HG03097 (cell line): ENCODE measurements around the gene NUP62.
"Not testable (repeated sequence)": the region's sequence is repeated elsewhere in the genome, so short reads cannot be mapped to it uniquely, and the experiment has no call there.

Source experiments
- ATAC-seq: cut with Tn5 transposase; IDR thresholded peaks from one replicate; pipeline ENCODE4 v1.9.1; 2021; ENCODE audit not compliant: unreplicated experiment, low FRiP score

The NUP62 gene, protein sequence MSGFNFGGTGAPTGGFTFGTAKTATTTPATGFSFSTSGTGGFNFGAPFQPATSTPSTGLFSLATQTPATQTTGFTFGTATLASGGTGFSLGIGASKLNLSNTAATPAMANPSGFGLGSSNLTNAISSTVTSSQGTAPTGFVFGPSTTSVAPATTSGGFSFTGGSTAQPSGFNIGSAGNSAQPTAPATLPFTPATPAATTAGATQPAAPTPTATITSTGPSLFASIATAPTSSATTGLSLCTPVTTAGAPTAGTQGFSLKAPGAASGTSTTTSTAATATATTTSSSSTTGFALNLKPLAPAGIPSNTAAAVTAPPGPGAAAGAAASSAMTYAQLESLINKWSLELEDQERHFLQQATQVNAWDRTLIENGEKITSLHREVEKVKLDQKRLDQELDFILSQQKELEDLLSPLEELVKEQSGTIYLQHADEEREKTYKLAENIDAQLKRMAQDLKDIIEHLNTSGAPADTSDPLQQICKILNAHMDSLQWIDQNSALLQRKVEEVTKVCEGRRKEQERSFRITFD

DNA sequence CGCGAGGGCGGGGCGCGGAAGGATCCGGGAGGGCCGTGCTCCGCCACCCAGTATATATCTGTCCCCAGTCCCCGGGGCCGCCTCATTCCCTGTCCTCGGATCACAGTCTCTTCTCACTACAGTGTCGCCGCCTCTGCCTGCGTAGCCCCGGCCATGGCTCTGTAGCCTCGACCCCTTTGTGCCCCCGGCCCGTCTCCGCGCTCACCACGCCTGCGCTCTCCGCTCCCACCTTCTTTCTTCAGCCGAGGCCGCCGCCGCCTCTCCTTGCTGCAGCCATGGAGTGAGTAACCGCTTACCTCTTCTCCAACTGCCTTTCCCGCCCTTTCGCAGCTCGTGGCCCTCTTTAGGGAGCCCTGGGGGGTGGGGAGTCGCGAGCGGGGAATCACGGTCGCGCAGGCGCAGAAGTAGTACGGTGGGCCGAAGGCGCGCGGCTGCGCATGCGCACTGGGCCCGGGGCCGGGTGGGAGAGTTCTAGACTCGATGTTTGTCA, at the start of gene NUP62, which contains the start of gene ATF5:
Gene NUP62 (minus strand): TSS at position 384 of the 490 bp plus-strand sequence. CDS start 19,697 bp downstream, outside the sequence.
Gene ATF5 (plus strand): TSS at position 85 of the 490 bp plus-strand sequence. CDS start 1,646 bp downstream, outside the sequence.
- ATAC-seq = peak; percentile 43

DNA sequence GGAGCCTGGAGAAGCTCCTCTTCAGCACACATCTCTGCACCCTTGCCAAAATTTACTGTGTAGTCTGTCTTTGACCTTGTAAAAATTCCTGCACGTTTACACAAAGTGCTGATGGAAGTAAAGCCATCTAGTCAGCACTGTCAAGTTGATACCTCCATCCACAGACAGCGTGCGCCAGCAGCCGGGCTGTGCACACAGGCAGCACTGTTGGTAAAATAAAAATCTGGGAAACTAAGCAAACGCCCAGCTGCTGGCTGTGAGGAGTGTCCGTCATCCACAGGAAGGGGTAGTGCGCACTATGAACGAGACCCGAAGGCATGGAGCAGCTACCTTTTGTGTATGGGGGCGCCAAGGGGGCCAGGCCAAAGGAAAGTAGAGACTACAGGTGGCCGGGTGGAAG, 49.0 kb upstream of the NUP62 start:
- no peak for ATAC-seq

DNA sequence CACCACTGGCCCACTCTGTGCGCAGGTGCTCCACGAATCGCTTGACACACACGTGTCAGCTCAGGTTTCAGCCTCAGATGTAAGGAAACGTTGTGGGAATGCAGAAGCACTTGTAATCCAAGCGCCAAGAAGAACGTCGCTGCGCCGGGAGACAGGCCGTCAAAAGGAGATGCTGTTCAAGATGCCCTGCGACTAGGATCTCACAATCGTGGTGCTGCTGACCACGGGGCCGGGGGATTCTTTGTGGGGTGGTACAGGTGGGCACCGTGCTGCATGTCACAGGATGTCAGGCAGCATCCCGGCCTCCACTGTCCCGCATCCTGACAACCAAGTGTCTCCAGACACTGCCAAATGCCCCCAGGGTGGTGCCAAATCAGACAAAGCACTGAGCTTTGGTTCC, 48.6 kb upstream of the NUP62 start:
- no peak for ATAC-seq

DNA sequence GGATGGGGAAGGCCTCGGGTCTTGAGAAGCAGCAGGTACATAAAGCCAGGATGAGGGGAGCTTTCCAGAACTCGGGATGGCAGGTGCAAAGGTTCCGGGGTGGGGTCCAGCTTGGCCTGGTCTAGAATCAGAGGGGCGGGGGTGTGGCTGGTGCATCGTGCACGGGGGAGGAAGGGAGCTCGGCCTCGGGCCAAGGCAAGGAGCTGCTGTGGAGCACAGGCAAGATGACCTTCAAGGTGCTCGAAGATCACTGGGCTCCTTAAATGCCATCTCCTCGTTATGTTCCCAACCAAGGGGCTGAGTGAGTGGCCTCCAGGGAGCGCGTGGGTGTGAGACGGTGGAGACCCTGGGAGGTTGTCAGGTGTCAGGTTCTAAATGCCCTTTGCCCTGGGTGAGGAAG, 47.8 kb upstream of the NUP62 start:
- no peak for ATAC-seq

DNA sequence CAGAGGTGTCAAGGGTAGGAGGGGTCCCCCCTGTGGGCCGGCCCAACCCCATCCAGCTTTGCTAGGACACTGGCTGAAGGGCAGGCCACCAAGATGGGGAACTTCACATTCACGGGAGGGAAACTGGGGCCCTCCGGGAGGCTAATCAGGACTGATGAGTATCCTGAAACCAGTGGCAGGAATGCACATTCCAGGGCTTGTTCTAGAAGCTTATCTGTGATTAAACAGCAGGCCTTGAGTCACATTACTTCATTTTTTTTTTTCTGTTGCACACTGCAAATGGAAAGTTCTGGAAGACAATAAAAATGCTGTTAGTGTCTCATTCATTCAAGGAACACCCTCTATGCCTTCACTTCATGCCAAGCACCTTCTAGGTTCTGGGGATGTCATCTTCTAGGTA, 47.2 kb upstream of the NUP62 start:
- no peak for ATAC-seq

DNA sequence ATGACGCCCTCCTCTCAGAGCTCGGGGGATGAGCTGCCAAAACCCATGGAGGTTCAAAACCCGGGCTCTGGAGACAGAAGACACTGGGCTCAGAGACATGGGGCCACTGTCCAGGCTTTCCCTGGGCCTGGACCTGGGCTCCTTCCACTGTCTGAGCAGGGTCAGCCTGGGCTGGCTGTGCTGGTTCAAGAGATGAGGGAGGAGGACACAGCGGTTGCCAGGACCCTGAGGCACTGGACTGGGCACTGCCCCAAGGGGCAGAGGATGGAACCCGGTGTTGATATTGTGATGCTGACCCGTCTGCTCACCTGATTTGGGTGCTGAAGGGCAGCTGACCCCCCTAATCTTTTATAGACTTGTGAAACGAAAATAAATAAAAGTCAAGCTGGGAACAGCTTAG, 45.7 kb upstream of the NUP62 start:
- ATAC-seq = no peak

DNA sequence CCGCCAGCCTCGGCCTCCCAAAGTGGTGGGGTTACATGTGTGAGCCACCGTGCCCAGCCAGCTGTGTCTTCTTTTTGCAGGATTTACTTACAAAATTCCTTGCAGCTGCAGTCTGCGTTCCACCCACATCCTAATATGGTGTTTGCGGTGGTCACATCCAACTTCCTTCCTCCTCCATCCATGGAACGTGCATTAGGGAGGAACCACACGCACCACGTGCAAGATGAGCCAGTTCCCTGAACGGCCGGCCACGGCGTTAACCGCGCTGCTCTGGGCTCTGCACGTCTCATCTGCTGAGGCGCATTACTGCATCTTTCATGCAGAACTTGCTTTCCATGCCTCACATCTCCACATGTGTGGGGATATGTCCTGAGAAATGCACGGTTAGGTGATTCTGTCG, 44.7 kb upstream of the NUP62 start:
- ATAC-seq = no peak

DNA sequence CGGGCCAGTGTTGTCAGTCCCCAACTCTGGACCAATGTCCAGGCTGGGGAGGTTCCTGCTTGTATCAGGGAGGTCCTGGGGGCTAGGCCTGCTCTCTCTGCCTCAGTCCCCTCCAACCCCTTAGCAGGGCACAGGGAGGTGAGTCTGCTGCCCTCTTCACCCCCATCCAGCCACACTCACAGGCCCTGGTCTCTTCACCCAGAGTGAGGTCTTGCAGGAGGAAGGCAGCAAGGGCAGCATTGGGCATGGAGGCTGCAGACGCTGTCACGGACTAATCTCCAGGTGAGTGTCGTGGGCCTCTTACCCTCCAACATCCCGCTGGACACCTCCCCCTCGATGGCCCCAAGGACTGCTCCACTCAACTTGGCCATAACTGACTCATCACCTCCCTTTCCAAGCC, 43.5 kb upstream of the NUP62 start:
- ATAC-seq = no peak

DNA sequence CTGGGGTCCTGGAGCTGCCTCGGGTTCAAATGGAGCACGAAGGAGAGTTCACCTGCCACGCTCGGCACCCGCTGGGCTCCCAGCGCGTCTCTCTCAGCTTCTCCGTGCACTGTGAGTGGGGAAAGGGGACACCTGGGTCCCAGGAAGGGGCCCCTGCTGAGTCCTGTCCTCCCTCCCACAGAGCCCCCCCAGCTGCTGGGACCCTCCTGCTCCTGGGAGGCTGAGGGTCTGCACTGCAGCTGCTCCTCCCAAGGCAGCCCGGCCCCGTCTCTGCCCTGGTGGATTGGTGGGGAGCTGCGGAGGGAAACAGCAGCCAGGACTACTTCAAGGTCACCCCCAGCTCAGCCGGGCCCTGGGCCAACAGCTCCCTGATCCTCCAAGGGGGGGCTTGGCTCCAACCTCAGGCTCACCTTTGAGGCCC, 42.7 kb upstream of the NUP62 start:
- no peak for ATAC-seq

DNA sequence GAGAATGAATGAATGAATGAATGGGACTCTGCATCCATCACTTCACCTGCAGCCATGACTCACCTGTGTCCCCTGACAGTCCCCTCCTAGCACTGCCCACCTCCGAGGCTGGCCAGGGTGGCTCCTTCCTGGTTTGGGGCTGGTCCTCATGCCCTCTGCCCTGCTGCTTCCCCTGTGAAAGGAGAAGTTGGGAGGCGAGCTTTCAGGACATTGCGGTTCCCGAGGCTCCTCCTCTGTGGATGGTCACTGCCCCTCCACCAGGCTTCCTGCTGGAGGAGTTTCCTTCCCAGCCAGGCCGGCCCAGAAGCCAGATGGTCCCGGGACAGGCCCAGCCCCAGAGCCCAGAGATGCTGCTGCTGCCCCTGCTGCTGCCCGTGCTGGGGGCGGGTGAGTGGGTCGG, 40.1 kb upstream of the NUP62 start:
- not testable (repeated sequence) for ATAC-seq

DNA sequence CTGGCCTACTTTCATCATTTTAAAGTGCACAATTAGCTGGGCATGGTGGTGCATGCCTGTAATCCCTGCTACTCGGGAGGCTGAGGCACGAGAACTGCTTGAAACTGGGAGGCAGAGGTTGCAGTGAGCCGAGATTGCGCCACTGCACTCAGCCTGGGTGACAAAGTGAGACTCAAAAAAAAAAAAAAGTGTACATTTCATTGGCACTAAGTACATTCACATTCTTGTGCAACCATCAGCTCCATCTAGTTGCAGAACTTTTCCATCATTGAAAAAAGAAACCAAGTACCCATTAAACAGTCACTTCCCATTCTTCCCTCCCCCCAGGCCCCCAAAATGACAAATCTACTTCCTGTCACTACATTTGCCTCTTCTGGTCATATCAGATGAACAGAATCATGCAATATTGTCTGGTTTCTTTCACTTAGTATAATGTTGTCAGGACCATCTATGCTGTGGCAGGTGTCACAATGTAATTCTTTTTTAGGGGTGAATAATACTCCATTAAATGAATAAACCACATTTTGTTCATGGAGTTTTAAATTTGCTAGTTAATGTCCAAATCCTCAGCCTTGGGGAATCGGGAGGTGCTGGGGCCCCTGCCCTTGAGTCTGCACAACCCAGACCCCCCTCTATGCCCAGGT, 39.1 kb upstream of the NUP62 start:
- ATAC-seq = no peak

DNA sequence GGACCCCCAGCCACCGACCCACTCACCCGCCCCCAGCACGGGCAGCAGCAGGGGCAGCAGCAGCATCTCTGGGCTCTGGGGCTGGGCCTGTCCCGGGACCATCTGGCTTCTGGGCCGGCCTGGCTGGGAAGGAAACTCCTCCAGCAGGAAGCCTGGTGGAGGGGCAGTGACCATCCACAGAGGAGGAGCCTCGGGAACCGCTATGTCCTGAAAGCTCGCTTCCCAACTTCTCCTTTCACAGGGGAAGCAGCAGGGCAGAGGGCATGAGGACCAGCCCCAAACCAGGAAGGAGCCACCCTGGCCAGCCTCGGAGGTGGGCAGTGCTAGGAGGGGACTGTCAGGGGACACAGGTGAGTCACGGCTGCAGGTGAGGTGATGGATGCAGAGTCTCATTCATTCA, 31.7 kb upstream of the NUP62 start, which contains the start of gene SIGLEC11:
Gene SIGLEC11 (minus strand): TSS at position 193 of the 400 bp plus-strand sequence. CDS start 91 bp downstream, at position 102.
- not testable (repeated sequence) for ATAC-seq

DNA sequence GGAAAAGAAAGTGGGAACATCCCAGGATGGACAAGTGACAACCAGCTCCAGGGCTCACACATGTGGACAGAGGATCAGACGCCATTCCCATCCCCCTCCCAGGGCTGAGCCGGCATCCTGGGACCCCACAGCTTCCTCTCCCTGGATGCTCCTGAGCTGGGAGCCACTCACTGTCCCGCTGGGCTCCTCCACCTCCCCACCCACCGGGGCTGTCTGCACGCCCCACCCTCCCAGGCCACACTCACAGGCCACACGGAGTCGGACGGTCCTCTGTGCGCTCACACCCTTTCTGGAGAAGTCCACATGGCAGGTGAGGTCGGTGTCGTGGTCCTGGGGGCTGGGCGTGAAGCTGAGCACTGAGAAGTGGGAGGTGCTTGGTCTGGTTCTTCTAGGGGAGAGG, 30.6 kb upstream of the NUP62 start:
- not testable (repeated sequence) for ATAC-seq

DNA sequence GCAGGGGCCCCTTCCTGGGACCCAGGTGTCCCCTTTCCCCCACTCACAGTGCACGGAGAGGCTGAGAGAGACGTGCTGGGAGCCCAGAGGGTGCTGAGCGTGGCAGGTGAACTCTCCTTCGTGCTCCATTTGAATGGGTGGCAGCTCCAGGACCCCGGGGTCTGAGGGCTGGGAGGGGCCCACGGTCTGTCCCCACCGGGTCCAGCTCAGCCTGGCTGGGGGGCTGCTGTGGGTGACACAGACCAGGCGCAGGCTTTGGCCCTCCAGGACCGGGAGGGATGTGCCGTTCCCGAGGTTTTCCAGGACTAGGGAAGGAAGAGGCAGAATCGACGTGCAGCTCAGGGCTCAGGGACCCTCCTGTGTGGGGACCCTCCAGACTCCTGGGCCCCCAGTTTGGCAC, 29.3 kb upstream of the NUP62 start:
- not testable (repeated sequence) for ATAC-seq

DNA sequence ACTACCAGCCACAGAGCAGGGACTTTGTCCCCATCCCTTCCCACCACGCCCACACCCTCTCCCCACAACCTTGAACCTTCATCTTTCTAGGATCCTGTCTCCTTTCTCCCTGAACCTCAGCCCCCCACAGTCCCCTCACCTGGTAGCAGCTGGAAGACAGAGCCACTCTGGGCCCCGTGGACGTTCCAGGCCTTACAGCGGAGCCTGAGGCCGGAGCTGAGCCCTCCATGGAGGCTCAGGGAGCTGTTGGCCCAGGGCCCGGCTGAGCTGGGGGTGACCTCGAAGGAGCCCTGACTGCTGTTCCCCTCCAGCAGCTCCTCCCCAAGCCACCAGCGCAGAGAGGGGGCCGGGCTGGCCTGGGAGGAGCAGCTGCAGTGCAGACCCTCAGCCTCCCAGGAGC, 28.8 kb upstream of the NUP62 start:
- ATAC-seq = not testable (repeated sequence)

DNA sequence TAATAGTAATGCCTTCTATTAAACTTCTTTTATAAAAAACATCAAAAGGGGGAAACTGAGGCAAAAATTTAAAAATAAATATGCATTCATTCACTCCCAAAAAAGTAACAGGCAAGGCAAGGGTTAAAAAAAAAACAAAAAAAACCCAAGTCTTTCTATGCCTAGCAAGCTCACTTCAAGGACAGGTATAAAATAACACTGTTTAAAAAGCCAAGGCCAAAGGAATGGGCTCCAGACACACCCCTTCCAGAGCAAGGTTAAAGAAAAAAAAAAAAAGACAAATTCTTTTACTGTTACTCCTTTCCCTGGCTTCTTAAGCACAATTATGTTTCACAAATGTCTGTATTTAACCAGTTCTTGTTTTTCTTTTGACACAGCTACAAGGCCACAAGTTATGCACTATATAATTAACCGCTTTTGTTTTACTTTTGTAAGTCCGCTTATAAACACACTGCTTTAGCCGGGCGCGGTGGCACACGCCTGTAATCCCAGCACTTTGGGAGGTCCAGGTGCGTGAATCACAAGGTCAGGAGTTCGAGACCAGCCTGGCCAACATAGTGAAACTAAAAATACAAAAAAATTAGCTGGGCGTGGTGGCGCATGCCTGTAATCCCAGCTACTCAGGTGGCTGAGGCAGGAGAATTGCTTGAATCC, 28.1 kb upstream of the NUP62 start:
- no peak for ATAC-seq

DNA sequence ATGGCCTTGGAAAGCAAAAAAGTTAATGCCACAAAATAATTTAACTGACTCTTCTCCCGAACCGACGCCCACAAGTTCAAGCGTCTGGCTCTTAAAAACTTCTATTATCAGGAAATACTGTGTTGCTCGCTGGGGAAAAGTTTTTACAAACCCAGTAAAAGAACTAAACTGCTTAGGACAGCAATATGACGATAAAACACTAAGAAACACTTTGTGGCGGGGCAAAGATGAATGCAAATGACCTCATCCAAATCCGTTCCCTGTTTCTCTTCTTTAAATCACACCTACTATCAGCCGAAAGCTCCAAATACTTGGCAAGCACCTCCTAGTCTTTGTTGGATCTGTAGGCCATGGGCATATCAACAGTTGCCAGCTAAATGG, 26.8 kb upstream of the NUP62 start:
- ATAC-seq = no peak

DNA sequence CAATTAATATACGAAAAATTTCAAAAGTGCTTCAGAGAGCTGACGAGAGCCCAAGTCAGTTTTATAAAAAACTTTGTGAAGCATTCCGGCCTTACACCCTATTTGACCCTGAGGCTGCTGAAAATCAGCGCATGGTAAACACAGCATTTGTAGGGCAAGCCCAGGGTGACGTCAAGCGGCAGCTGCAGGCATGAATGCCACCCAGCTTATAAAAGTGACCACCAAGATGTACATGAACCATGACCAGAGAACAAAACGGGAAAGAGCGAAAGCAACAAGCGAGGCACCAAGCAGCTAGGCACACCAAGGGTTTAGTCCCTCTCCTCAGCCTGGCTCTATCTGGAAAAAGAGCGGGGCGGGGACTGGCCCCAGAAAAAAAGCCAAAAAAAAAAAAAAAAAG, 25.6 kb upstream of the NUP62 start:
- no peak for ATAC-seq

DNA sequence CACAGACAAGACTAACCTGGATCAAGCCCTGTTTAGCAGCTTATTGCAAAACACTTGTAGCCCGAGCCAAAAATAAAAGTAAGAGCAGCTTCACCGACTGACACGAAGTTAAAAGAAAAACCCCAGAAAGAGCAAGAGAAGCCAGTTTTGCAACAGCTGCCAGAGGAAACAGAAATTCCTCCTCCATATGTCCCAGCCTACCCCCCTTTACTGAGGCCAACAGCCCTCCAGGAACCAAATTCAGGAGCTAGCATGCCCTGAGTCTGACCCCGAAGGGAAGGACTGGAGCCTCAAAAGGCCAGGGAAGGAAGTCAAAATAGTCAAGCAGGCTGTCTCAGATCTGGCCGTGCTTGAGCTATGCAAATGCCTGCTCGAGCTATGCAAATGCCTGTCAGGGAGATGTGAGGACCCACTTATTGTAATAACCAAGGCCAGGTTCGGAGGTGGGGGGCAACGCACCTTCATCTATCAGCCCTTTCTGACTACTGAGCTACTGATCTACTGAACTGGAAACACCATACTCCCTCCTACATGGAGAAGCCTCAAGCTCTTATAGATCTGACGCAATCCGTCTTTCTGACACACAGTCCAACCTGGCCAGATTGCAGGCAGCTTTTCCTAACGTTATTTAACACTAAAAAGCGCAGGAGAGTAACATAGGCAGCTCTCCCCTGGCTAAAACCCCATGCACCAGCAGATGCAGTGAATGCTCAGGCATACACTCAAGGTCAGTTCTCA, 25.0 kb upstream of the NUP62 start:
- no peak for ATAC-seq

DNA sequence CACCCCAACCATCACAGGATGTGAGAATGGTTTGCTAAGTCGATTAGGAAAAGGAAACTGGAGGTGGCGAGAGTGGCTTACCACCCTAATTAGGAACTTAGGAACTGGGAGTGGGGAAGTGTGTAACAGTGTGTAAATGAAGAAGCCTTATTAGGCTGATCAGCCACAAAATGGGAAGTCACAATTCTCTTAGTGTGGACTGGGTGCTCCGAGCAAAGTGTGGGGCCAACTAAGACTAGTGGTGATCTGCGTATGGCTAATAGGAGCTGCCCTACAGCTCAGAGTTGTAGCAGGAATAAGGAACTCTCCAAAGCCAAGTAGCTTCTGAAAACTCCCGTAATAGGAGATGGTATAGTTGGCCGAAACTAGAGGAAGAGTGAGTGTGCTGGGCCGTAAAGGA, 24.1 kb upstream of the NUP62 start:
- no peak for ATAC-seq
